GM18951 (cell line): ENCODE results near the gene UBE2S.

Experiments
- POLR2A ChIP-seq: IDR thresholded peaks from 4 replicates; pipeline ENCODE4 v1.6.1; 2011; ENCODE audit warnings: mild to moderate bottlenecking; ENCODE audit not compliant: insufficient read length, insufficient read depth; ENCODE audit errors: extremely low read depth
- in situ Hi-C: fragments of 300-500 bp; cut with MboI; formaldehyde crosslinking; loops from one replicate; pipeline ENCODE4 v1.12.0; 2022; ENCODE audit warnings: low sequenced_read_pairs, mixed read lengths, inconsistent platforms; ENCODE audit not compliant: unreplicated experiment

Gene UBE2S

GRCh38 chr19:55379174-55379573 is 28.4 kb downstream of the UBE2S start:
- in situ Hi-C loops, result no loop called here
- TF ChIP-seq POLR2A, result no peak

GRCh38 chr19:55377356-55378131 is 30.0 kb downstream of the UBE2S start:
- in situ Hi-C loops, result no loop called here
- no peak for TF ChIP-seq POLR2A

- in situ Hi-C loops, result no loop called here
- no peak for TF ChIP-seq POLR2A
Measured at GRCh38 chr19:55376241-55376933, 31.2 kb downstream of the UBE2S start, which contains the start of gene TMEM190. Gene TMEM190, plus strand, starts transcription at chr19:55376826. Its CDS starts 28 bp downstream, at chr19:55376854.

GRCh38 chr19:55373993-55374757 is 33.4 kb downstream of the UBE2S start:
- in situ Hi-C loops, result no loop called here
- no peak for TF ChIP-seq POLR2A

GRCh38 chr19:55373306-55373992 is 34.1 kb downstream of the UBE2S start:
- no peak for TF ChIP-seq POLR2A
- in situ Hi-C loops, result no loop called here

- TF ChIP-seq POLR2A, result no peak
- in situ Hi-C loops, result no loop called here
Measured at GRCh38 chr19:55372316-55373081, 35.1 kb downstream of the UBE2S start.

GRCh38 chr19:55370305-55370988 is 37.1 kb downstream of the UBE2S start, which contains the start of gene IL11:
Gene IL11, minus strand, starts transcription at chr19:55370463. Its CDS starts 153 bp downstream, at chr19:55370310.
- no peak for TF ChIP-seq POLR2A
- in situ Hi-C loops, result no loop called here

GRCh38 chr19:55369653-55370304 is 37.8 kb downstream of the UBE2S start:
- no peak for TF ChIP-seq POLR2A
- in situ Hi-C loops, result no loop called here

- in situ Hi-C loops, result no loop called here
- no peak for TF ChIP-seq POLR2A
Measured at GRCh38 chr19:55368701-55369563, 38.7 kb downstream of the UBE2S start.

- no peak for TF ChIP-seq POLR2A
- in situ Hi-C loops, result no loop called here
Measured at GRCh38 chr19:55368106-55368505, 39.5 kb downstream of the UBE2S start.
